HG03565 (cell line): ENCODE measurements around the gene CELF1.

Experiments
- ATAC-seq: cut with Tn5 transposase; IDR thresholded peaks from one replicate; pipeline ENCODE4 v1.9.1; 2021; ENCODE audit warnings: mild to moderate bottlenecking, moderate library complexity; ENCODE audit not compliant: unreplicated experiment

The CELF1 gene

GRCh38 chr11:47552566-47553405 lies at the start of gene CELF1:
Gene CELF1, minus strand, starts transcription at chr11:47553132. Its CDS starts 53,609 bp downstream, at chr11:47499523.
- peak; percentile 87 for ATAC-seq

- no peak for ATAC-seq
These were observed 47.0 kb upstream of the CELF1 start for GRCh38 chr11:47599902-47600301.

GRCh38 chr11:47595967-47596366 lies 43.0 kb upstream of the CELF1 start:
- no peak for ATAC-seq

GRCh38 chr11:47595029-47595428 lies 42.1 kb upstream of the CELF1 start:
- ATAC-seq: no peak

GRCh38 chr11:47593934-47594855 lies 41.3 kb upstream of the CELF1 start, which contains the start of gene C1QTNF4:
Gene C1QTNF4, minus strand, starts transcription at chr11:47594411. Its CDS starts 3,601 bp downstream, at chr11:47590810.
- ATAC-seq: no peak

GRCh38 chr11:47593492-47593933 lies 40.6 kb upstream of the CELF1 start:
- no peak for ATAC-seq

GRCh38 chr11:47592970-47593369 lies 40.0 kb upstream of the CELF1 start:
- no peak for ATAC-seq

GRCh38 chr11:47592251-47592650 lies 39.3 kb upstream of the CELF1 start:
- ATAC-seq: no peak

- no peak for ATAC-seq
These were observed 38.8 kb upstream of the CELF1 start for GRCh38 chr11:47591764-47592163.

- no peak for ATAC-seq
These were observed 37.3 kb upstream of the CELF1 start for GRCh38 chr11:47589977-47590861.

GRCh38 chr11:47589584-47589976 lies 36.6 kb upstream of the CELF1 start:
- ATAC-seq: no peak

- no peak for ATAC-seq
These were observed 36.2 kb upstream of the CELF1 start for GRCh38 chr11:47589118-47589517.

GRCh38 chr11:47587723-47588326 lies 34.9 kb upstream of the CELF1 start:
- ATAC-seq: no peak

GRCh38 chr11:47587039-47587716 lies 34.2 kb upstream of the CELF1 start:
- ATAC-seq: no peak

GRCh38 chr11:47586098-47586855 lies 33.3 kb upstream of the CELF1 start, which contains the start of gene FAM180B:
Gene FAM180B, plus strand, starts transcription at chr11:47586678. Its CDS starts 91 bp downstream, at chr11:47586769.
- ATAC-seq: no peak

GRCh38 chr11:47583844-47584243 lies 30.9 kb upstream of the CELF1 start:
- no peak for ATAC-seq

- peak; percentile 89 for ATAC-seq
These were observed 25.9 kb upstream of the CELF1 start, which contains the start of the genes KBTBD4 and NDUFS3 for GRCh38 chr11:47578524-47579494. Gene KBTBD4, minus strand, starts transcription at chr11:47578970. Its CDS starts 19 bp downstream, at chr11:47578951. Gene NDUFS3, plus strand, starts transcription at chr11:47579074. Its CDS starts 18 bp downstream, at chr11:47579092.
